ENCODE results near the gene USP32. TPM values are rescaled to one million over a fixed set of nuclear protein-coding genes. Genes with fewer than 3 reads are reported as not detected.

USP32 gene
- total RNA-seq, 4 donors from 2014 or later, result 29.1 to 74.1 (median 42.5) TPM

- Histone ChIP-seq H3K36me3 (no peaks in the 10 kb centered on the region), H3K4me1 (peaks cover 5 to 14% (median 10%) of the 10 kb centered on the region in 3 donors), H3K9me3 (no peaks in the 10 kb centered on the region), H3K27me3 (no peaks in the 10 kb centered on the region), H3K4me3 (no peak overlapping the region), H3K27ac (no peak overlapping the region)
- intact Hi-C loops (cut with DNase I), result no loop called here
- no peak for DNase-seq
- TF ChIP-seq POLR2A (IDR thresholded peaks at IDR 0.05), result no peak
- TF ChIP-seq, protein P1, sequence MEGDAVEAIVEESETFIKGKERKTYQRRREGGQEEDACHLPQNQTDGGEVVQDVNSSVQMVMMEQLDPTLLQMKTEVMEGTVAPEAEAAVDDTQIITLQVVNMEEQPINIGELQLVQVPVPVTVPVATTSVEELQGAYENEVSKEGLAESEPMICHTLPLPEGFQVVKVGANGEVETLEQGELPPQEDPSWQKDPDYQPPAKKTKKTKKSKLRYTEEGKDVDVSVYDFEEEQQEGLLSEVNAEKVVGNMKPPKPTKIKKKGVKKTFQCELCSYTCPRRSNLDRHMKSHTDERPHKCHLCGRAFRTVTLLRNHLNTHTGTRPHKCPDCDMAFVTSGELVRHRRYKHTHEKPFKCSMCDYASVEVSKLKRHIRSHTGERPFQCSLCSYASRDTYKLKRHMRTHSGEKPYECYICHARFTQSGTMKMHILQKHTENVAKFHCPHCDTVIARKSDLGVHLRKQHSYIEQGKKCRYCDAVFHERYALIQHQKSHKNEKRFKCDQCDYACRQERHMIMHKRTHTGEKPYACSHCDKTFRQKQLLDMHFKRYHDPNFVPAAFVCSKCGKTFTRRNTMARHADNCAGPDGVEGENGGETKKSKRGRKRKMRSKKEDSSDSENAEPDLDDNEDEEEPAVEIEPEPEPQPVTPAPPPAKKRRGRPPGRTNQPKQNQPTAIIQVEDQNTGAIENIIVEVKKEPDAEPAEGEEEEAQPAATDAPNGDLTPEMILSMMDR (IDR thresholded peaks at IDR 0.05), result no peak
- WGBS, 2 donors, result 82 to 85% methylated on average over 2 of the region's 2 CpGs
These were observed 30.0 kb downstream of the USP32 start for GRCh38 chr17:60361889-60362288.

DNA sequence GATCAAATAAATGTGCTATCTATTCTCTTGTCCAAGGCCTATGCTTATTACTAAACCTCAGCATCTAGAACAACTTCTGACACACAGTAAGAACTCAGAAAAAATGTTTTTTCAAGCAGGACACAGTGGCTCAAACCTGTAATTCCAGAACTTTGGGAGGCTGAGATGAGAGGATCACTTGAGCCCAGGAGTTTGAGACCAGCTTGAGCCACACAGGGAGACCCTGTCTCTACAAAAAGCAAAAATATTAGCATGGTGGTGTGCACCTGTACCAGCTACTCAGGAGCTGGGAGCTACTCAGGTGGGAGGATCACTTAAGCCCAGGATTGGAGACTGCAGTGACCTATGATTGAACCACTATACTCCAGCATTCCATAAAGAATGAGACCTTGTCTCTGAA is 32.5 kb downstream of the USP32 start:
- H3K4me1 ChIP-seq, result peaks cover 5 to 37% (median 25%) of the 10 kb centered on the region in 3 donors
- no peaks in the 10 kb centered on the region for H3K27me3 ChIP-seq
- H3K27ac ChIP-seq, result no peak overlapping the region
- no peak for DNase-seq
- TF ChIP-seq, protein P1 (IDR thresholded peaks at IDR 0.05), result no peak
- TF ChIP-seq POLR2A (IDR thresholded peaks at IDR 0.05), result no peak
- no peak overlapping the region for H3K4me3 ChIP-seq
- H3K9me3 ChIP-seq, result no peaks in the 10 kb centered on the region
- H3K36me3 ChIP-seq, result no peaks in the 10 kb centered on the region
- intact Hi-C loops (cut with DNase I), result no loop called here

- no peak for DNase-seq
- no peak for TF ChIP-seq POLR2A (IDR thresholded peaks at IDR 0.05)
- TF ChIP-seq, protein P1 (IDR thresholded peaks at IDR 0.05), result no peak
- Histone ChIP-seq H3K9me3 (no peaks in the 10 kb centered on the region), H3K4me1 (peaks cover 5 to 44% (median 28%) of the 10 kb centered on the region in 3 donors), H3K4me3 (no peak overlapping the region), H3K27me3 (no peaks in the 10 kb centered on the region), H3K27ac (no peak overlapping the region), H3K36me3 (no peaks in the 10 kb centered on the region)
- intact Hi-C loops (cut with DNase I), result no loop called here
- 67 to 73% methylated on average over 3 of the region's 3 CpGs for WGBS, 2 donors
These were observed 33.2 kb downstream of the USP32 start for GRCh38 chr17:60358606-60359225.

- TF ChIP-seq, protein P1 (IDR thresholded peaks at IDR 0.05), result no peak
- TF ChIP-seq POLR2A (IDR thresholded peaks at IDR 0.05), result no peak
- DNase-seq, result no peak
- 42% methylated on average over 1 of the region's 1 CpG for WGBS, 2 donors
- H3K36me3 ChIP-seq, result no peaks in the 10 kb centered on the region
- peak overlapping the region in 2 of 4 donors; percentile 19 to 37 for H3K27ac ChIP-seq
- H3K4me3 ChIP-seq, result no peak overlapping the region
- H3K9me3 ChIP-seq, result no peaks in the 10 kb centered on the region
- intact Hi-C loops (cut with DNase I), result no loop called here
- no peaks in the 10 kb centered on the region for H3K27me3 ChIP-seq
- H3K4me1 ChIP-seq, result peaks cover 5 to 44% (median 28%) of the 10 kb centered on the region in 3 donors
These were observed 35.0 kb downstream of the USP32 start for GRCh38 chr17:60356940-60357339.

DNA sequence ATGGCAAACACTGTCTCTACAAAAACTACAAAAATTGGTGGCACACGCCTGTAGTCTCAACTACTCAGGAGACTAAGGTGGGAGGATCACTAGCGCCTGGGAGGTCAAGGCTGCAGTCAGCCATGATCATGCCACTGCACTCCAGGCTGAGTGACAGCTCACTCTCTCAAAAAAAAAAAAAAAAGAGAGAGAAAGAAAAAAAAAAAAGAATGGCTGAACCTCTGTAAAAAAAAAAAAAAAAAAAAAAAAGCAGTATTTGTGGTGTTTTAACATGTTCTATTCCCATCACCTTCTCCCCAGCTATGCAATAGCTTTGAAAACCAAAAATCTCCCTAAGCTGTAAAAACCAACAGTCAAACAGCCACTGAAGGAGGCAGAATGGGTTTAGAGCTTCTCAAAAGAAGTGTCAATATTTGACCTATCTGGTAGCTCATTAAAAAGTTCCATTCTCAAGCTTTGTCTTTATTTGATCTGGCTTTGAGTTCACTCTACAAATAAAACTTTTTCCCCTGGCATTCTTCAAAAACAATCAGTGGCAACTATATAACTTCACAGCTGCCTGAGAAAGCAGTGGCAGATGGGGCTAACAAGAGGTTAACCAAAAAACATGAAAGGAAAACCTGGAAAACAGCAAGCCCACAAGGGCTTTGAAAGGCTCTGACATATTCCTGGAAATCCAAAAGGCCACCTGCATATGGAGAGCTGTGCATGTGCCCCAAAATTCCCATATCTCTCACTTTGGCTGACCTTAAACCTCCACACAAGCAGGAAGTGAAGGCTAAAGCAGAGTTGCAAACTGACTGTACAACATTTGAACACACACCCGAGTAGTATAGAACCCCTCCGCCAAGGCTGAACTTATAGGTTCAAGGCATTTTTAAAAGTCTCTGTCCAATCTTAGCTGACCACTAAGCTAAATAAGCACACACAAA is 36.0 kb downstream of the USP32 start:
- Histone ChIP-seq H3K4me3 (no peak overlapping the region), H3K4me1 (peaks cover 5 to 44% (median 28%) of the 10 kb centered on the region in 3 donors), H3K36me3 (no peaks in the 10 kb centered on the region), H3K9me3 (no peaks in the 10 kb centered on the region), H3K27ac (no peak overlapping the region), H3K27me3 (no peaks in the 10 kb centered on the region)
- TF ChIP-seq, protein P1 (IDR thresholded peaks at IDR 0.05), result no peak
- TF ChIP-seq POLR2A (IDR thresholded peaks at IDR 0.05), result no peak
- 72 to 85% methylated on average over 4 of the region's 4 CpGs for WGBS, 2 donors
- DNase-seq, result no peak
- intact Hi-C loops (cut with DNase I), result no loop called here
